GM23248 (cell line): Measurements from ENCODE around the gene COPA.

Source experiments
- EZH2 ChIP-seq: fragments of 200-600 bp; sonication (generic); IDR thresholded peaks from 2 replicates; pipeline ENCODE4 v1.6.1; 2018; ENCODE audit warnings: antibody characterized with exemption, mild to moderate bottlenecking; ENCODE audit not compliant: insufficient read depth, poor library complexity, severe bottlenecking
- EZH2phosphoT487 ChIP-seq: fragments of 200-600 bp; sonication (generic); IDR thresholded peaks from 2 replicates; pipeline ENCODE4 v1.6.1; 2018; ENCODE audit warnings: antibody characterized with exemption, moderate library complexity, mild to moderate bottlenecking, low read depth; ENCODE audit not compliant: insufficient read depth

DNA sequence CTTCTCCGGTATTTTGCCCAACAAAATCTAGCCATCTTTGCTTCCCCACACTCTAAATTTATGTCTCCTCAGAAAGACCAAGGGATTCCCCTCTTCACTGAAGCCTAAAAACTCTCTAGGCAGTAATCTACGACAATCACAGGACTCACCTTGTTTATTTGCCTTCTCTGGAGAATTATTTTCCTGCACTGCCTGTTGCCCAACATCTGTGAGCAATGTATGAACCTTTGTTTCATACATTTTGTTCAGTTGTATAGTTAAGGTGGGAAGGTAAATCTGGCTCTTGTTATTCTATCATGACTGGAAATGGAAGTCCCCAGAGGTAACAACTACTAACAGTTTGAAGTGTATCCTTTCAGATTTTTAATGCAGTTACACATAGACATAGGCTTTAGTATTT is 2.2 kb downstream of the COPA start:
- TF ChIP-seq EZH2phosphoT487 = no peak
- no peak for TF ChIP-seq EZH2
